ENCODE data around the gene GEMIN5.

- TF ChIP-seq CTCF (IDR thresholded peaks at IDR 0.05) (peak; percentile 60), MAX (IDR thresholded peaks at IDR 0.05) (no peak), ELK1 (IDR thresholded peaks at IDR 0.05; ENCODE audit: low read depth, low read length) (no peak), POLR2A (IDR thresholded peaks at IDR 0.05; ENCODE audit: low read length) (no peak), REST (IDR thresholded peaks at IDR 0.05) (no peak), EHMT2 (IDR thresholded peaks at IDR 0.05; ENCODE audit: low read depth) (no peak), CHD4 (IDR thresholded peaks at IDR 0.05; ENCODE audit: borderline replicate concordance) (no peak), MYC (IDR thresholded peaks at IDR 0.05; ENCODE audit: borderline replicate concordance, low read length) (no peak), MAFK (IDR thresholded peaks at IDR 0.05; ENCODE audit: partially characterized antibody) (no peak)
Observed at GRCh38 chr5:154945695-154946301, 7.8 kb upstream of the GEMIN5 start.
